ENCODE results near the gene ADGRV1.

ADGRV1 gene

DNA sequence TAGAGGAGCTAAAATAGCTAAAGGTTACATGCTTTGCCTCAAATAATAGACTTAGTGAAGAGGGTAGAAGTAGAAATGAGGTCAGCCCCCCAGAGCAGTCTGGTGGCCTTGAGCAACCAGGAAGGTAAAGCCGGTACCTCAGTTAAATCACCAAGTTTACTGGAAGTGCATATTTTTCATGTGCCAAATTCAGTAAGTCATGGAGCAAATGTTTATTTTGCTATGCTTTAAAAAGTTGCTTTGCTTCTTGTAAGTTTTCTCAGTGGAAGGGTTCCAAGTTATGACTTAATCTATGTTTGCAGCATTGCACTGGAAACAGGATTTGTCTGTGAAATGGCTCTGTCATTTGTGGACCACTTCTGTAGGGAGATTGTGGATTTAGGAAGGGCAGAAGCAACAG lies 567.9 kb downstream of the ADGRV1 start:
- peak; percentile 82 for DNase-seq (ENCODE audit: low read depth)
- no peak for TF ChIP-seq CTCF (IDR thresholded peaks at IDR 0.05; ENCODE audit: low read length, missing control alignments)

DNA sequence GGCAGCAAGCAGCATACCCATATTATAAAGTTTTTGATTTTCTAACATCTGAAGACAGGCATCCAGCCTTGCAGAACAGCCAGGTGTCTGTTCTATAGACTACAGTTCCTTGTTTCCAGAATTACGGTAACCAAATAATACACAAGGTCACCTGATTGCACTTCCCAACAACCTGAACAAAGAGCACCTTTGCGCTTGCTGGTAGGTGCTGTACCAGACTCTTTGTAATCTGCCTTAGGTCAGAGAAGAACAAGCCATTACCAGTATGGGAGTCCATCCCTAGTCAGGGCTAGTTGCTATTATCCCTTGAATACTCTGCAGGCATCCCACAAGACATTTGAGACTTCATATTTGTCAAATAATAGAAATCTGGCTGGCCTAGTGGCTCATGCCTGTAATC lies 568.3 kb downstream of the ADGRV1 start:
- no peak for TF ChIP-seq CTCF (IDR thresholded peaks at IDR 0.05; ENCODE audit: low read length, missing control alignments)
- H3K4me3 ChIP-seq (replicated peaks; ENCODE audit: low read depth, low read length): no peak overlapping the region
- DNase-seq (ENCODE audit: low read depth): no peak

More for the DNA sequence above, 567.9 kb downstream of the ADGRV1 start:
- no peak overlapping the region for H3K4me3 ChIP-seq (replicated peaks; ENCODE audit: low read depth, low read length)

GRCh38 chr5:91127456-91128081 lies 569.0 kb downstream of the ADGRV1 start:
- TF ChIP-seq CTCF (IDR thresholded peaks at IDR 0.05; ENCODE audit: low read length, missing control alignments): no peak
- no peak for DNase-seq (ENCODE audit: low read depth)
- no peak overlapping the region for H3K4me3 ChIP-seq (replicated peaks; ENCODE audit: low read depth, low read length)

GRCh38 chr5:91128604-91129003 lies 570.0 kb downstream of the ADGRV1 start:
- TF ChIP-seq CTCF (IDR thresholded peaks at IDR 0.05; ENCODE audit: low read length, missing control alignments): no peak
- DNase-seq (ENCODE audit: low read depth): no peak
- H3K4me3 ChIP-seq (replicated peaks; ENCODE audit: low read depth, low read length): no peak overlapping the region

DNA sequence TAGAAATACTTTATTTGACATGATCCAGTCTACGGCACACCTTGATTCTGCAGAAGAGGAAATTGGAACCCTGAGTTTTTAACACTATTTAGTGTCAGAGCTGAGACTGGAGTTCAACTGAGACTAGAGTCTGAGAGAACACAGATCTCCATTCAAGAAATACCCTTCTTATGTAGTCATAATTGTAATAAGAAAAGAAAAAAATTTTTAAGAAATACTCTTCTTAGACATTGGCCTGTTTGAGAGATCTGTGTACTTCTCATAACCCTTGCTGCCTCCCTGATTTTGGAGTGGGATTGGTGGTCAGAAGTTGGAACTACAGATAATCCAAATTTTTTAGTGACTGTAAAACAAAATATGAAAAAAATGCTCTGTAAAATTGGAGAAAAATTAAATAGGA lies 571.2 kb downstream of the ADGRV1 start:
- DNase-seq (ENCODE audit: low read depth): no peak
- no peak overlapping the region for H3K4me3 ChIP-seq (replicated peaks; ENCODE audit: low read depth, low read length)
- no peak for TF ChIP-seq CTCF (IDR thresholded peaks at IDR 0.05; ENCODE audit: low read length, missing control alignments)

DNA sequence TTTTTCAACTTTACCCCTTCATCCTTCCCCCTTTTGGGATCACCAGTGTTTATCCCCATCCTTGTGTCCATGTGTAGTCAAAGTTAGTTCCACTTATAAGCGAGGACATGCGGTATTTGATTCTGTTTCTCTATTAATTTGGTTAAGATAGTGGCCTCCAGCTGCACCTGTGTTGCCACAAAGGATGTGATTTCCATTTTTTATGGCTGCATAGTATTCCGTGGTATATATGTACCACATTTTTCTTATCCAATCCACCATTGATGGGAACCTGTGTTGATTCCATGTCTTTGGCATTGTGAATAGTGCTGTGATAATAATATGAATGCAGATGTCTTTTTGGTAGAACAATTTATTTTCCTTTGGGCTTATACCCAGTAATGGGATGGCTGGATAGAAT lies 572.2 kb downstream of the ADGRV1 start:
- no peak for TF ChIP-seq CTCF (IDR thresholded peaks at IDR 0.05; ENCODE audit: low read length, missing control alignments)
- DNase-seq (ENCODE audit: low read depth): no peak
- no peak overlapping the region for H3K4me3 ChIP-seq (replicated peaks; ENCODE audit: low read depth, low read length)

- DNase-seq (ENCODE audit: low read depth): no peak
- no peak overlapping the region for H3K4me3 ChIP-seq (replicated peaks; ENCODE audit: low read depth, low read length)
- TF ChIP-seq CTCF (IDR thresholded peaks at IDR 0.05; ENCODE audit: low read length, missing control alignments): no peak
Measured at GRCh38 chr5:91132550-91132949, 574.0 kb downstream of the ADGRV1 start.

All from fibroblast of pulmonary artery (primary cell).